HEK293T (cell line): ENCODE measurements around the gene CTF1.

Experiments used
- ARNT ChIP-seq: fragments of 450-650 bp; IDR thresholded peaks from 2 replicates; pipeline ENCODE4 v1.6.1; 2017; ENCODE audit warnings: mild to moderate bottlenecking
- BHLHE40 ChIP-seq: fragments of 450-650 bp; IDR thresholded peaks from 2 replicates; pipeline ENCODE4 v1.6.1; 2016; ENCODE audit warnings: mild to moderate bottlenecking, moderate library complexity, borderline replicate concordance
- CTBP1 ChIP-seq: fragments of 450-650 bp; IDR thresholded peaks from 2 replicates; pipeline ENCODE4 v1.6.1; 2016; ENCODE audit warnings: borderline replicate concordance
- ELF4 ChIP-seq: fragments of 450-650 bp; IDR thresholded peaks from 2 replicates; pipeline ENCODE4 v1.6.1; 2017; ENCODE audit warnings: antibody characterized with exemption
- FOXK2 ChIP-seq: fragments of 450-650 bp; IDR thresholded peaks from 2 replicates; pipeline ENCODE4 v1.6.1; 2016; ENCODE audit warnings: mild to moderate bottlenecking
- FOXM1 ChIP-seq: fragments of 450-650 bp; IDR thresholded peaks from 2 replicates; pipeline ENCODE4 v1.6.1; 2017; ENCODE audit warnings: mild to moderate bottlenecking, borderline replicate concordance
- HDGF ChIP-seq: fragments of 450-650 bp; IDR thresholded peaks from 2 replicates; pipeline ENCODE4 v1.6.1; 2017; ENCODE audit warnings: antibody characterized with exemption, borderline replicate concordance
- L3MBTL2 ChIP-seq: fragments of 450-650 bp; conservative IDR thresholded peaks from 2 replicates; pipeline ENCODE4 v1.6.1; 2016; ENCODE audit warnings: mild to moderate bottlenecking
- LEF1 ChIP-seq: fragments of 450-650 bp; IDR thresholded peaks from 2 replicates; pipeline ENCODE4 v1.6.1; 2017; ENCODE audit warnings: mild to moderate bottlenecking, borderline replicate concordance
- NFRKB ChIP-seq: fragments of 450-650 bp; IDR thresholded peaks from 2 replicates; pipeline ENCODE4 v1.6.1; 2016; ENCODE audit warnings: mild to moderate bottlenecking, moderate library complexity
- SP1 ChIP-seq: fragments of 450-650 bp; IDR thresholded peaks from 2 replicates; pipeline ENCODE4 v1.6.1; 2017
- SUZ12 ChIP-seq: fragments of 450-650 bp; IDR thresholded peaks from 2 replicates; pipeline ENCODE4 v1.6.1; 2016; ENCODE audit warnings: mild to moderate bottlenecking
- TARDBP ChIP-seq: fragments of 450-650 bp; IDR thresholded peaks from 2 replicates; pipeline ENCODE4 v1.6.1; 2016
- ZNF384 ChIP-seq: fragments of 450-650 bp; IDR thresholded peaks from 2 replicates; pipeline ENCODE4 v1.6.1; 2016

DNA sequence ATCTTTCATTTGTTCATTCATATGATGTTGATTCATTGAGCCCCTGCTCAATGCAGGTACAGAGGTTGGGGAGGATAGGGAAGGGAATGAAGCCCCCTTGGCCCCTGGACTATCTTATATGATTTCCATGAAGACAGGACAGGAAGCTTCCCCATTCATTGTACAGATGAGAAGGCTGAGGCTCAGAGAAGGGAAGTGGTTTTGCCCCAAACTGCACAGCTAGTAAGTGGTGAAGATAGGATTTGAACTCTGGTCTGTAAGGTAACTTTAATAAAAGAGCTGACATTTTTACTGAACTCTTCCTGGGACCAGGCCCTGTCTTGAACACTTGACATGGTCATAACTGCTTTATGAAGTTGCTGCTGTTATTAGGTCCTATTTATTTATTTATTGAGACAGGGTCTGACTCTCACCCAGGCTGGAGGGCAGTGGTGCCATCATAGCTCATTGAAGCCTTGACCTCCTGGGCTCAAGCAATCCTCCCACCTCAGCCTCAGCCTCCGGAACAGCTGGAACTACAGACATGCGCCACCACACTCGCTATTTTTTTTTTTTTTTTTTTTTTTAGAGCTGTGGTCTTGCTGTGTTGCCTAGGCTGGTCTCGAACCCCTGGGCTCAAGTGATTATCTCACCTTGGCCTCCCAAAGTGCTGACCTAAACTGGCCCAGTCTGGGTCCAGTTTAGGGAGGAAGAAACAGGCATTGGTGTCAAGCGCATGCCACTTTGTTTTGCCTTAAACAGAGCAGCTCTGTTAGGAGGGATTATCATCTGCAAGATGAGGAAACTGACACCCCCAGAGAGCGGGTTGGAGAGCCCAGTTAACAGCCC lies 5.0 kb downstream of the CTF1 start:
- TF ChIP-seq SP1 (no peak), HDGF (no peak), TARDBP (no peak), CTBP1 (no peak), FOXM1 (no peak), LEF1 (no peak), SUZ12 (no peak), FOXK2 (no peak), ELF4 (no peak), NFRKB (no peak), ZNF384 (peak; percentile 83), L3MBTL2 (no peak), BHLHE40 (no peak), ARNT (no peak)
